Stimulated activated CD8-positive, alpha-beta memory T cell treated with anti-CD3 and anti-CD28 coated beads, Interleukin-7, amount 100 ng/mL, for 4 hours (primary cell): Measurements from ENCODE around the gene NAA20.
"Not testable (repeated sequence)": the region's sequence is repeated elsewhere in the genome, so short reads cannot be mapped to it uniquely, and the experiment has no call there.

Source experiments
- DNase-seq, 2 donors: peaks; one replicate each; pipeline ENCODE4 v3.0.0-alpha.2; 2020; ENCODE audit warnings: low read depth in 2 of 2

The NAA20 gene

GRCh38 chr20:19991854-19992253 lies 25.3 kb upstream of the NAA20 start:
- DNase-seq = no peak

- no peak for DNase-seq
Measured at GRCh38 chr20:19992996-19993908, 23.9 kb upstream of the NAA20 start.

GRCh38 chr20:19993958-19994669 lies 23.0 kb upstream of the NAA20 start:
- DNase-seq = no peak

GRCh38 chr20:19995220-19995863 lies 21.8 kb upstream of the NAA20 start:
- no peak for DNase-seq

GRCh38 chr20:19996222-19996621 lies 20.9 kb upstream of the NAA20 start:
- DNase-seq = no peak

- DNase-seq = no peak
Measured at GRCh38 chr20:19996917-19997316, 20.2 kb upstream of the NAA20 start.

- DNase-seq = no peak
Measured at GRCh38 chr20:19998990-19999705, 18.0 kb upstream of the NAA20 start.

GRCh38 chr20:20000211-20000968 lies 16.8 kb upstream of the NAA20 start:
- no peak for DNase-seq

- DNase-seq = no peak
Measured at GRCh38 chr20:20002101-20002998, 14.8 kb upstream of the NAA20 start.

- DNase-seq = no peak
Measured at GRCh38 chr20:20003031-20003954, 13.9 kb upstream of the NAA20 start.

- not testable (repeated sequence) for DNase-seq
Measured at GRCh38 chr20:20003955-20004322, 13.2 kb upstream of the NAA20 start.

GRCh38 chr20:20005342-20005741 lies 11.8 kb upstream of the NAA20 start:
- no peak for DNase-seq

GRCh38 chr20:20009784-20010253 lies 7.3 kb upstream of the NAA20 start:
- no peak for DNase-seq

- no peak for DNase-seq
Measured at GRCh38 chr20:20010639-20011500, 6.3 kb upstream of the NAA20 start.

- no peak for DNase-seq
Measured at GRCh38 chr20:20012541-20012940, 4.6 kb upstream of the NAA20 start.

GRCh38 chr20:20014659-20015058 lies 2.5 kb upstream of the NAA20 start:
- DNase-seq = no peak

- DNase-seq = no peak
Measured at GRCh38 chr20:20017844-20018185, 653 bp downstream of the NAA20 start.

- no peak for DNase-seq
Measured at GRCh38 chr20:20018366-20018765, 1.2 kb downstream of the NAA20 start.
